ENCODE results near the gene IQCF6.

- TF ChIP-seq POLR2A (IDR thresholded peaks at IDR 0.05) (no peak), CTCF (IDR thresholded peaks at IDR 0.05) (no peak)
Observed at GRCh38 chr3:51779137-51779536, at the start of gene IQCF6.
